Prostate gland (tissue), 2 donors: Measurements from ENCODE around the gene BARX1. TPM values are rescaled to one million over a fixed set of nuclear protein-coding genes. Genes with fewer than 3 reads are reported as not detected.

ENCODE experiments used
- DNase-seq: peaks from one replicate; pipeline ENCODE4 v3.0.0-alpha.2; 2019; ENCODE audit warnings: low spot score
- H3K27ac ChIP-seq, 2 donors: fragments of 200-600 bp; sonication (generic); 2 replicates each; pipeline ENCODE4 v1.5.1; 2017 to 2019
- H3K27me3 ChIP-seq: fragments of 200-600 bp; sonication (generic); replicated peaks from 2 replicates; pipeline ENCODE4 v1.5.1; 2019; ENCODE audit not compliant: insufficient read depth
- H3K36me3 ChIP-seq, 2 donors: fragments of 200-600 bp; sonication (generic); 1 replicate in 1 of 2; 2 replicates in 1 of 2; pipeline versions ENCODE4 v1.5.1 to v1.8.1; 2017 to 2019
- H3K4me1 ChIP-seq: fragments of 200-600 bp; sonication (generic); replicated peaks from 2 replicates; pipeline ENCODE4 v1.5.1; 2019
- H3K4me3 ChIP-seq, 2 donors: fragments of 200-600 bp; sonication (generic); 2 replicates each; pipeline ENCODE4 v1.5.1; 2017 to 2019
- H3K9me3 ChIP-seq: fragments of 200-600 bp; sonication (generic); 2 replicates; pipeline ENCODE4 v1.5.1; 2017
- POLR2A ChIP-seq: fragments of 450-650 bp; IDR thresholded peaks from one replicate; pipeline ENCODE4 v1.6.1; 2016; ENCODE audit warnings: antibody characterized with exemption, mild to moderate bottlenecking
- POLR2AphosphoS5 ChIP-seq: sonication (generic); formaldehyde crosslinking; IDR thresholded peaks from one replicate; pipeline ENCODE4 v1.6.1; 2017; ENCODE audit warnings: antibody characterized with exemption
- WGBS: methylation state at CpG from one replicate; pipeline ENCODE4 v1.1.5; 2018; 5-methylcytosine and 5-hydroxymethylcytosine counted together
- intact Hi-C: fragments of 100-400 bp; cut with DNase I; formaldehyde crosslinking; loops from one replicate; pipeline ENCODE4 v1.14.2; 2022
- total RNA-seq, 2 donors: library from RNA; depleted of rRNA; stranded (reverse); fragments of >200 nt; gene quantifications; one replicate each; pipeline ENCODE4 v1.1.0, GENCODE V29; 2016
- TF ChIP-seq, protein P1 (sequence below), 4 experiments: fragments of 200-600 bp in 2 of 4; fragments of 450-650 bp in 2 of 4; sonication (generic) in 2 of 4; IDR thresholded peaks; 1 replicate in 3 of 4; 2 replicates in 1 of 4; pipeline ENCODE4 v1.5.1; 2016 to 2019; ENCODE audit warnings: antibody characterized with exemption in 4 of 4, mild to moderate bottlenecking in 2 of 4, moderate library complexity in 2 of 4

BARX1 gene
- total RNA-seq, 2 donors from 2014 or later = 3.7 TPM; not detected in 1

DNA sequence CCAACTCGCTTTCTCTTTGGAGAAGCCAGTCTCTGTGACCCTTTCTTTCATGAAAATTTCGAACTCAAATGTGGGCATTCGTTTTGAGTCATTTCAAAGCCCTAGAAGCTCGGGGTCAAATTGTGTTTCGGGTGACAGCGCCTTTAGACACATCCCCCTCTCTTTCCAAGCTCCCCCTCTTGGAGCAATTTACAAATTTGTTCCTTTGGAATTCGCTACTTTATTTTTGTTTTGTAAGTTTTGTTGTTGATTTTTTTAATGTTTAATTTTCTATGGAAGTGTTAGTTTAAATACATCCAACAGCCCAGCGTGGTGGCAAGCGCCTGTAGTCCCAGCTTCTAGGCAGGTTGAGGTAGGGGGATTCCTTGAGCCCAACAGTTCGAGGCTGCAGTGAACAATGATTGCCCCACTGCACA, 4.6 kb upstream of the BARX1 start:
- Histone ChIP-seq H3K27ac (no peak overlapping the region), H3K4me1 (peaks cover 2% of the 10 kb centered on the region), H3K27me3 (peaks cover 44% of the 10 kb centered on the region), H3K36me3 (no peaks in the 10 kb centered on the region), H3K4me3 (no peak overlapping the region), H3K9me3 (no peaks in the 10 kb centered on the region)
- 22% methylated on average over 10 of the region's 10 CpGs for WGBS
- TF ChIP-seq POLR2AphosphoS5 (no peak), POLR2A (no peak)
- TF ChIP-seq, protein P1, sequence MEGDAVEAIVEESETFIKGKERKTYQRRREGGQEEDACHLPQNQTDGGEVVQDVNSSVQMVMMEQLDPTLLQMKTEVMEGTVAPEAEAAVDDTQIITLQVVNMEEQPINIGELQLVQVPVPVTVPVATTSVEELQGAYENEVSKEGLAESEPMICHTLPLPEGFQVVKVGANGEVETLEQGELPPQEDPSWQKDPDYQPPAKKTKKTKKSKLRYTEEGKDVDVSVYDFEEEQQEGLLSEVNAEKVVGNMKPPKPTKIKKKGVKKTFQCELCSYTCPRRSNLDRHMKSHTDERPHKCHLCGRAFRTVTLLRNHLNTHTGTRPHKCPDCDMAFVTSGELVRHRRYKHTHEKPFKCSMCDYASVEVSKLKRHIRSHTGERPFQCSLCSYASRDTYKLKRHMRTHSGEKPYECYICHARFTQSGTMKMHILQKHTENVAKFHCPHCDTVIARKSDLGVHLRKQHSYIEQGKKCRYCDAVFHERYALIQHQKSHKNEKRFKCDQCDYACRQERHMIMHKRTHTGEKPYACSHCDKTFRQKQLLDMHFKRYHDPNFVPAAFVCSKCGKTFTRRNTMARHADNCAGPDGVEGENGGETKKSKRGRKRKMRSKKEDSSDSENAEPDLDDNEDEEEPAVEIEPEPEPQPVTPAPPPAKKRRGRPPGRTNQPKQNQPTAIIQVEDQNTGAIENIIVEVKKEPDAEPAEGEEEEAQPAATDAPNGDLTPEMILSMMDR (IDR thresholded peaks at IDR 0.05) = no peak
- DNase-seq = no peak
- intact Hi-C loops = no loop called here

DNA sequence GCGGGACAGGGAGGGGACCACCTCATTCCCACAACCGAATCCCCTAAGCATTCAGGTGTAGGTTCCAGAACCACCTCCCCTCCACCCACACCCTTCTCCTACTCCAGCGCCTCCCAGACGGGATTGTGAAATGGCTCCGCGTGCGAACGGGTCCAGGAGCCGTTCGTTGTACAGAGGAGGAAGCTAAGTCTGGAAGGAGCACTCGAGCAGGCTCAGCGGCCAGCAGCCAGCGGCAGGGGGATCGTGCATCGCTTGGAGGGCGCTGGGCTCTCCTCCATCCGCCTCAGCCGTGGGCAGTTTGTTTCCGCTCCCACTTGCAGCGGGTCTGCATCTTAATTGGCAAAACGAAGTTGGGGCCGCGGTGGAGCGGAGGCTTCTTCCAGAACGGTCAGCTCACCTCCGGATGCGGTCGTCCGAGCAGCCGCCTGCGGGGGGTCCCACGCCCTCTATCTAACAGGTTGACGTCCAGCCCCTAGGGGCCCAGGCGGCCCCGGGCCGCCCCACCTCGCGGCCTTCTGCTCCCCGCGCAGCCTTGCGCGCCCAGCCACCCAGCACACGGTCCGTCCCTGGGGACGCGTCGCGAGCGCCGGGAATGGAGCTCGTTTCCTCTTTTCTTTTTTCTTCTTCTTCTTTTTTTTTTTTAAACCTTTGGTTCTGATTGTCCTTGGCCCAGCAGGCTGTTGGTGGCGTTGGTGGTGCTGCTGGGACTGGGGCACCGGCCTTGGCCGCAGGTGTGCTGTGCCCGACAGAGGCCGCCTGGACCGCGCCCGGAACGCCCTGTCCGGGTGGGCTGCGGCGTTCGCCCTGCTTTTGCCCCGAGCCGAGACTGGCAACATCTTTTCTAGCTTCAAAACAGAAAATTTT, 3.9 kb upstream of the BARX1 start:
- Histone ChIP-seq H3K4me3 (no peak overlapping the region), H3K9me3 (no peaks in the 10 kb centered on the region), H3K36me3 (no peaks in the 10 kb centered on the region), H3K4me1 (peaks cover 2% of the 10 kb centered on the region), H3K27ac (no peak overlapping the region), H3K27me3 (peaks cover 50% of the 10 kb centered on the region)
- TF ChIP-seq, protein P1 (IDR thresholded peaks at IDR 0.05) = no peak
- TF ChIP-seq POLR2A (no peak), POLR2AphosphoS5 (no peak)
- no peak for DNase-seq
- intact Hi-C loops = no loop called here
- 5% methylated on average over 63 of the region's 66 CpGs for whole genome bisulfite sequencing

DNA sequence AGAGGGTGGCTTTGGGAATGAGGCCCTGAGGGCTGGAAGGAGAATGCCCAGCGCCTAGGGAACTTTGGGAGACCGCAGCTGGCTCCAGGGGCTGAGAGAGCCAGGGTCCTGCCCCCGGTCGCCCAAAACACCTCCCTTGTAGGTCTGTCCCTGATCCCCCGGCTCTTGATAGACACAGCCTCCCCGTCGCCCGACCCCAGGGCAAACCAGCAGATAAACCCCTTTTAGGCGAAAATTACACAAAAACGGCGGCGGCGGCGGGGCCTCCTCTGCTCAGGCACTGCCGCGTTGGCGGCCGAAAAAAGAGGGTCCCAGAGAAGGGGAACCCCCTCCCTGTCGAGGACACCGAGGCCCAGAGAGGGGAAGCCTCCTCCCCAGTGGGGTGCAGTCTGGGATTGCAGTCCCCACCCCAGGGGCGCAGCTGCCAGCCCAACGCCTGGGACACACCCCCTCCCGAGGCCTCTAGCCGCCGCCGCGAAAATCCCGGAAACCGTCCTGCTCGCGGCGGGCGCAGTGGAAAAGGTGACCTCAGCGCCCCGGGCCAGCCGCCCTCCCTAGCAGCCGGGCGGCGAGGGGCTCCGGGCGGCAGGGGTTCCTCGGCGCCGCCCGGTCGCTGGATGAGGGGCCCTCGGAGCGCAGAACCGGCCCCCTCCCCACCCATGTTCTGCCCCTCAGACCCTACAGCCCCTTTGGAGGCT, 3.1 kb upstream of the BARX1 start:
- H3K4me1 ChIP-seq = peaks cover 2% of the 10 kb centered on the region
- no peaks in the 10 kb centered on the region for H3K36me3 ChIP-seq
- H3K27me3 ChIP-seq = peaks cover 58% of the 10 kb centered on the region
- H3K27ac ChIP-seq = no peak overlapping the region
- DNase-seq = no peak
- H3K4me3 ChIP-seq = no peak overlapping the region
- intact Hi-C loops = no loop called here
- no peaks in the 10 kb centered on the region for H3K9me3 ChIP-seq
- TF ChIP-seq POLR2A (no peak), POLR2AphosphoS5 (no peak)
- TF ChIP-seq, protein P1 (IDR thresholded peaks at IDR 0.05) = no peak
- WGBS = 22% methylated on average over 30 of the region's 49 CpGs

DNA sequence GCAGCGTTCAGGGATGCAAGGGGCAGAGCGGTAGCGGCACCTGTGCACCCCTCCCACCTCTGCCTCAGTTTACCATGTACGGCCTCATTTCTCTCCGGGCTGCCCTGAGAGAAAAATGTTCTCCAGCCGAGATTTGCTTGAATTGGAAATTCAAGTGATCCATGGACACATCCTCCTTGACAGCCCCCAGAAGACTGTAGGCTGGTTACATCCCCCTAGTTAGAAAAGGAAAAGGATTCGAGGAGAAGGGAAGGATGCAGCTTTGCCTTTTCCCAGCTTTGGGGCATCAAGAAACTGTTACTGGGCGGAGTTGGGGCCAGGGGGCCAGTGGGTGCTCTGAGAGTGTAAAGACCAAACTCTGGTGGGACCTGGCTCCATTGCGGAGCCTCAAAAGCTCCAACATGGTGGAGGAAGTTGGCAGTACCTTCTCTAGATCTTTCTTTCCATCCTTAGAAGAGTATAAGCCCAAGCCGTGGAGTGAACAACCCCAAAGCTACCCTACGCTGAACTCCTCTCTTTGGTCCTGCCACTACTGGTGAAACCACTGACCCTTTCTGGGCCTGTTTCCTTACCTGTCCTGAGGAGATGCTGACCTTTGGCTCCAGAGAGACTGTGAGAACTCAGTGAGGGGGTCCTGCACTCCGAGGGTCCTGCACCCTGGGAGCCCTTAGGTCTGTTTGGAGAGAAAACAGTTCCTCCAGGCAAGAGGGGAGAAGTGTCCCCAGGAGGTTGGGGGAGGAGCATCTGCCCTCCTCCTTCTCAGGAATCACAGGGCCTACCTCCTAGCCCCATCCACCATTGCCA, 1.0 kb upstream of the BARX1 start:
- DNase-seq = no peak
- H3K4me3 ChIP-seq = no peak overlapping the region
- WGBS = 43% methylated on average over 12 of the region's 12 CpGs

More for the DNA sequence above, 1.0 kb upstream of the BARX1 start:
- intact Hi-C loops = no loop called here
- Histone ChIP-seq H3K4me1 (peaks cover 12% of the 10 kb centered on the region), H3K9me3 (no peaks in the 10 kb centered on the region), H3K27ac (no peak overlapping the region), H3K36me3 (no peaks in the 10 kb centered on the region), H3K27me3 (peaks cover 72% of the 10 kb centered on the region)
- TF ChIP-seq POLR2AphosphoS5 = no peak
- TF ChIP-seq, protein P1 (IDR thresholded peaks at IDR 0.05) = no peak
- TF ChIP-seq POLR2A = no peak
